CD8-positive, alpha-beta memory T cell (primary cell): ENCODE results near the gene MED13L. TPM values are rescaled to one million over a fixed set of nuclear protein-coding genes. Genes with fewer than 3 reads are reported as not detected.

Experiments
- CTCF ChIA-PET: fragments of 350-600 bp; sonication (Branson Sonifier 250); formaldehyde crosslinking; loops from one replicate; lab custom pipeline; 2021; ENCODE audit warnings: antibody characterized with exemption; lab: Charles Lee
- POLR2A ChIA-PET: fragments of 350-600 bp; sonication (Branson Sonifier 250); formaldehyde crosslinking; loops from one replicate; lab custom pipeline; 2021; ENCODE audit warnings: antibody characterized with exemption; lab: Charles Lee
- DNase-seq, 5 donors: peaks; one replicate each; pipeline versions ENCODE4 v3.0.0 to v3.0.0-alpha.2; 2020 to 2022; ENCODE audit warnings: mixed read lengths in 1 of 5
- H3K27ac ChIP-seq: one replicate; pipeline ENCODE4 v1.7.0; 2013; ENCODE audit warnings: low read depth, mild to moderate bottlenecking, low read length, moderate library complexity
- H3K27me3 ChIP-seq: 2 replicates; pipeline ENCODE4 v1.7.0; 2013; ENCODE audit warnings: low read length, mild to moderate bottlenecking; ENCODE audit not compliant: insufficient read depth, poor library complexity, severe bottlenecking
- H3K36me3 ChIP-seq: 2 replicates; pipeline ENCODE4 v1.7.0; 2013; ENCODE audit warnings: mild to moderate bottlenecking, low read length, moderate library complexity; ENCODE audit not compliant: insufficient read depth
- H3K4me1 ChIP-seq: 2 replicates; pipeline ENCODE4 v1.7.0; 2013; ENCODE audit warnings: mild to moderate bottlenecking, low read length, moderate library complexity; ENCODE audit not compliant: insufficient read depth
- H3K4me3 ChIP-seq: 2 replicates; pipeline ENCODE4 v1.7.0; 2013; ENCODE audit warnings: mild to moderate bottlenecking, low read length
- H3K9me3 ChIP-seq: 2 replicates; pipeline ENCODE4 v1.7.0; 2013; ENCODE audit warnings: mild to moderate bottlenecking, low read length
- H3K27ac Mint-ChIP-seq, 8 donors: one replicate each; pipeline ENCODE4 v1.8.0; 2020 to 2021; ENCODE audit warnings: mixed read lengths in 8 of 8, mild to moderate bottlenecking in 6 of 8, inconsistent platforms in 3 of 8, moderate library complexity in 3 of 8
- H3K27me3 Mint-ChIP-seq, 2 donors: one replicate each; pipeline ENCODE4 v1.8.0; 2020 to 2021; ENCODE audit warnings: mixed read lengths in 2 of 2, mild to moderate bottlenecking in 1 of 2, moderate library complexity in 1 of 2
- H3K36me3 Mint-ChIP-seq, 3 donors: one replicate each; pipeline ENCODE4 v1.8.0; 2020 to 2021; ENCODE audit warnings: mixed read lengths in 3 of 3, inconsistent platforms in 1 of 3, mild to moderate bottlenecking in 1 of 3
- H3K4me1 Mint-ChIP-seq, 3 donors: one replicate each; pipeline ENCODE4 v1.8.0; 2020 to 2021; ENCODE audit warnings: mixed read lengths in 3 of 3, inconsistent platforms in 1 of 3, mild to moderate bottlenecking in 1 of 3
- H3K4me3 Mint-ChIP-seq, 7 donors: one replicate each; pipeline ENCODE4 v1.8.0; 2020 to 2021; ENCODE audit warnings: mixed read lengths in 7 of 7, mild to moderate bottlenecking in 6 of 7, moderate library complexity in 4 of 7, inconsistent platforms in 2 of 7
- H3K9me3 Mint-ChIP-seq, 5 donors: one replicate each; pipeline ENCODE4 v1.8.0; 2020 to 2022; ENCODE audit warnings: mixed read lengths in 5 of 5, mild to moderate bottlenecking in 3 of 5, moderate library complexity in 2 of 5, inconsistent platforms in 1 of 5
- polyA plus RNA-seq: library from polyadenylated mRNA; unstranded; fragments of 300-500 nt; fragmentation: Illumina TruSeq; gene quantifications from one replicate; pipeline ENCODE4 v1.2.3, GENCODE V29; 2021
- total RNA-seq, 2 experiments: library from RNA; stranded (reverse); gene quantifications; one replicate each; pipeline ENCODE4 v1.2.3, GENCODE V29; 2021

MED13L gene
- total and polyA plus RNA-seq, 3 experiments from 2014 or later: 6.6 to 53.4 (median 49.7) TPM

- Mint-ChIP-seq H3K4me3 (no peak overlapping the region), H3K9me3 (no peaks in the 10 kb centered on the region), H3K27me3 (no peaks in the 10 kb centered on the region), H3K4me1 (peaks cover 66 to 87% (median 83%) of the 10 kb centered on the region in 3 donors), H3K36me3 (no peaks in the 10 kb centered on the region), H3K27ac (no peak overlapping the region)
- ChIA-PET CTCF (no interaction called here), POLR2A (no interaction called here)
- DNase-seq: no peak
- Histone ChIP-seq H3K4me3 (no peak overlapping the region), H3K27ac (no peak overlapping the region), H3K4me1 (peaks cover 24% of the 10 kb centered on the region), H3K9me3 (no peaks in the 10 kb centered on the region), H3K36me3 (no peaks in the 10 kb centered on the region), H3K27me3 (no peaks in the 10 kb centered on the region)
Measured at GRCh38 chr12:116126610-116127009, 150.9 kb downstream of the MED13L start.

GRCh38 chr12:116125956-116126566, 151.4 kb downstream of the MED13L start:
- ChIA-PET CTCF (no interaction called here), POLR2A (no interaction called here)
- peaks cover 66 to 87% (median 83%) of the 10 kb centered on the region in 3 donors for H3K4me1 Mint-ChIP-seq
- H3K27ac Mint-ChIP-seq: no peak overlapping the region
- Histone ChIP-seq H3K4me3 (no peak overlapping the region), H3K36me3 (no peaks in the 10 kb centered on the region), H3K27me3 (no peaks in the 10 kb centered on the region), H3K9me3 (no peaks in the 10 kb centered on the region), H3K27ac (no peak overlapping the region), H3K4me1 (peaks cover 23% of the 10 kb centered on the region)
- H3K4me3 Mint-ChIP-seq: no peak overlapping the region
- H3K36me3 Mint-ChIP-seq: no peaks in the 10 kb centered on the region
- peaks cover 0 to 1% of the 10 kb centered on the region in 2 donors for H3K27me3 Mint-ChIP-seq
- H3K9me3 Mint-ChIP-seq: no peaks in the 10 kb centered on the region
- DNase-seq: no peak

GRCh38 chr12:116125084-116125483, 152.4 kb downstream of the MED13L start:
- H3K9me3 Mint-ChIP-seq: no peaks in the 10 kb centered on the region
- Histone ChIP-seq H3K36me3 (no peaks in the 10 kb centered on the region), H3K27me3 (no peaks in the 10 kb centered on the region), H3K27ac (no peak overlapping the region), H3K9me3 (no peaks in the 10 kb centered on the region), H3K4me1 (peaks cover 17% of the 10 kb centered on the region), H3K4me3 (no peak overlapping the region)
- H3K27me3 Mint-ChIP-seq: peaks cover 0 to 1% of the 10 kb centered on the region in 2 donors
- no peaks in the 10 kb centered on the region for H3K36me3 Mint-ChIP-seq
- no peak for DNase-seq
- ChIA-PET POLR2A (no interaction called here), CTCF (no interaction called here)
- H3K4me3 Mint-ChIP-seq: no peak overlapping the region
- H3K4me1 Mint-ChIP-seq: peaks cover 67 to 87% (median 83%) of the 10 kb centered on the region in 3 donors
- no peak overlapping the region for H3K27ac Mint-ChIP-seq

GRCh38 chr12:116123451-116124258, 153.8 kb downstream of the MED13L start:
- Histone ChIP-seq H3K27ac (no peak overlapping the region), H3K9me3 (no peaks in the 10 kb centered on the region), H3K27me3 (no peaks in the 10 kb centered on the region), H3K4me3 (no peak overlapping the region), H3K4me1 (peaks cover 16% of the 10 kb centered on the region), H3K36me3 (no peaks in the 10 kb centered on the region)
- ChIA-PET CTCF (no interaction called here), POLR2A (no interaction called here)
- H3K4me1 Mint-ChIP-seq: peaks cover 69 to 90% (median 83%) of the 10 kb centered on the region in 3 donors
- peak overlapping the region in 1 of 7 donors; percentile 30 for H3K4me3 Mint-ChIP-seq
- peaks cover 0 to 1% of the 10 kb centered on the region in 2 donors for H3K27me3 Mint-ChIP-seq
- H3K36me3 Mint-ChIP-seq: no peaks in the 10 kb centered on the region
- H3K9me3 Mint-ChIP-seq: no peaks in the 10 kb centered on the region
- H3K27ac Mint-ChIP-seq: peak overlapping the region in 1 of 8 donors; percentile 58
- DNase-seq: no peak

- ChIA-PET CTCF (no interaction called here), POLR2A (no interaction called here)
- no peak for DNase-seq
- Histone ChIP-seq H3K27me3 (no peaks in the 10 kb centered on the region), H3K9me3 (no peaks in the 10 kb centered on the region), H3K27ac (no peak overlapping the region), H3K36me3 (no peaks in the 10 kb centered on the region), H3K4me1 (peaks cover 14% of the 10 kb centered on the region), H3K4me3 (no peak overlapping the region)
- Mint-ChIP-seq H3K27ac (no peak overlapping the region), H3K4me3 (no peak overlapping the region), H3K36me3 (no peaks in the 10 kb centered on the region), H3K9me3 (no peaks in the 10 kb centered on the region), H3K4me1 (peaks cover 63 to 83% (median 73%) of the 10 kb centered on the region in 3 donors), H3K27me3 (peaks cover 0 to 1% of the 10 kb centered on the region in 2 donors)
Measured at GRCh38 chr12:116122628-116123027, 154.9 kb downstream of the MED13L start.

GRCh38 chr12:116121453-116121871, 156.0 kb downstream of the MED13L start:
- no peak overlapping the region for H3K4me3 ChIP-seq
- H3K27ac ChIP-seq: no peak overlapping the region
- no peaks in the 10 kb centered on the region for H3K9me3 ChIP-seq
- ChIA-PET POLR2A (interaction anchor here (0.5 kb wide), 1 partner anchor 12 kb away, joined by 4 read pairs; no protein-coding TSS in a partner anchor), CTCF (no interaction called here)
- DNase-seq: no peak
- H3K4me3 Mint-ChIP-seq: peak overlapping the region in 1 of 7 donors; percentile 42
- peak overlapping the region in 3 of 8 donors; percentile 2 to 61 (median 12) for H3K27ac Mint-ChIP-seq
- no peaks in the 10 kb centered on the region for H3K36me3 Mint-ChIP-seq
- peaks cover 14% of the 10 kb centered on the region for H3K4me1 ChIP-seq
- H3K9me3 Mint-ChIP-seq: no peaks in the 10 kb centered on the region
- H3K36me3 ChIP-seq: no peaks in the 10 kb centered on the region
- no peaks in the 10 kb centered on the region for H3K27me3 ChIP-seq
- peaks cover 64 to 81% (median 73%) of the 10 kb centered on the region in 3 donors for H3K4me1 Mint-ChIP-seq
- peaks cover 0 to 1% of the 10 kb centered on the region in 2 donors for H3K27me3 Mint-ChIP-seq

GRCh38 chr12:116116650-116117424, 160.7 kb downstream of the MED13L start:
- ChIA-PET CTCF (interaction anchor here (0.6 kb wide), 1 partner anchor 60 kb away, joined by 4 read pairs; no protein-coding TSS in a partner anchor), POLR2A (no interaction called here)
- H3K4me1 Mint-ChIP-seq: peaks cover 55 to 77% (median 69%) of the 10 kb centered on the region in 3 donors
- Histone ChIP-seq H3K4me3 (no peak overlapping the region), H3K27ac (no peak overlapping the region), H3K36me3 (no peaks in the 10 kb centered on the region), H3K9me3 (no peaks in the 10 kb centered on the region), H3K4me1 (peaks cover 6% of the 10 kb centered on the region), H3K27me3 (no peaks in the 10 kb centered on the region)
- DNase-seq: no peak
- no peaks in the 10 kb centered on the region for H3K36me3 Mint-ChIP-seq
- peaks cover 0 to 1% of the 10 kb centered on the region in 2 donors for H3K27me3 Mint-ChIP-seq
- H3K27ac Mint-ChIP-seq: no peak overlapping the region
- H3K4me3 Mint-ChIP-seq: no peak overlapping the region
- H3K9me3 Mint-ChIP-seq: no peaks in the 10 kb centered on the region
